SK-N-MC (cell line): ENCODE measurements around the gene STIL.
"Not testable (repeated sequence)": the region's sequence is repeated elsewhere in the genome, so short reads cannot be mapped to it uniquely, and the experiment has no call there.

ENCODE experiments used
- DNase-seq: peaks from one replicate; pipeline ENCODE4 v3.0.0-alpha.2; 2011; ENCODE audit warnings: low read depth, low spot score
- H3K27ac ChIP-seq: fragments of 200-600 bp; sonication (generic); 2 replicates; pipeline ENCODE4 v1.5.1; 2016; ENCODE audit warnings: mixed run types
- H3K36me3 ChIP-seq: fragments of 200-600 bp; sonication (generic); 2 replicates; pipeline ENCODE4 v1.6.1; 2017; ENCODE audit warnings: antibody characterized with exemption, low read length, mixed read lengths; ENCODE audit not compliant: insufficient read depth
- H3K4me3 ChIP-seq: fragments of 200-600 bp; sonication (generic); 2 replicates; pipeline ENCODE4 v1.5.1; 2016
- H3K9ac ChIP-seq: fragments of 200-600 bp; sonication (generic); 2 replicates; pipeline ENCODE4 v1.8.0; 2017; ENCODE audit warnings: mixed run types, mixed read lengths; ENCODE audit not compliant: insufficient read length
- H3K9me3 ChIP-seq: fragments of 200-600 bp; sonication (generic); 2 replicates; pipeline ENCODE4 v1.6.1; 2017; ENCODE audit warnings: low read depth, mild to moderate bottlenecking, antibody characterized with exemption, low read length, moderate library complexity, mixed read lengths
- EZH2 ChIP-seq: fragments of 200-600 bp; sonication (generic); IDR thresholded peaks from one replicate; pipeline ENCODE4 v1.6.1; 2017; ENCODE audit warnings: antibody characterized with exemption
- FOXP2 ChIP-seq: optimal IDR thresholded peaks from 2 replicates; pipeline ENCODE3; 2011; ENCODE audit warnings: mild to moderate bottlenecking, moderate library complexity; ENCODE audit not compliant: insufficient read depth; ENCODE audit errors: extremely low read length, control extremely low read depth
- POLR2AphosphoS5 ChIP-seq: IDR thresholded peaks from 2 replicates; pipeline ENCODE4 v1.6.1; 2012; ENCODE audit warnings: mild to moderate bottlenecking, low read depth, low read length, borderline replicate concordance

The STIL gene

DNA sequence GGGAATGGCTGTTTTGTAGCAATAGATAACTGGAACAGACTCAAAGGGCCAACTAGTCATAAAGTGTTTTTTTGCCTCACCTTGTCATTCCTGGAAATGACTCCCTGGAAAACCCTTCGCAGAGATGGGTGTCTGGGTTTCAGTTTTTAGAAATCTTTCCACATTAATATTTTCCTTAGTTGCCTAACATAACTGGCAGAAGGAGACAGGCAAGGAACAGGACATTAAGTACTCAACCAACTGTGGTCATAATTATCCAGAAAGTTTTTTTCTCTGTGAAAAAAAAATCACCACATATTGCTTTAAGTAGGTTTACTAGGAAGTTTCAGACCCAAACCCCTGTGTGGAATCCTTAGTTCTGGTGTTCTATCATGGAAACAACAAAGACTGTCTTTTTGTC, 16.3 kb upstream of the STIL start:
- DNase-seq, result no peak
- no peaks in the 10 kb centered on the region for H3K9me3 ChIP-seq
- H3K9ac ChIP-seq, result no peak overlapping the region
- H3K27ac ChIP-seq, result no peak overlapping the region
- TF ChIP-seq FOXP2, result no peak
- TF ChIP-seq POLR2AphosphoS5, result no peak
- no peak for TF ChIP-seq EZH2
- no peaks in the 10 kb centered on the region for H3K36me3 ChIP-seq
- H3K4me3 ChIP-seq, result no peak overlapping the region

- Histone ChIP-seq H3K36me3 (no peaks in the 10 kb centered on the region), H3K4me3 (no peak overlapping the region), H3K9me3 (no peaks in the 10 kb centered on the region), H3K9ac (no peak overlapping the region), H3K27ac (no peak overlapping the region)
- TF ChIP-seq EZH2 (no peak), POLR2AphosphoS5 (no peak)
- no peak for DNase-seq
Measured at GRCh38 chr1:47328992-47329391, 15.0 kb upstream of the STIL start.

GRCh38 chr1:47326271-47326670, 12.3 kb upstream of the STIL start:
- TF ChIP-seq POLR2AphosphoS5 (no peak), EZH2 (no peak), FOXP2 (no peak)
- DNase-seq, result no peak
- Histone ChIP-seq H3K27ac (no peak overlapping the region), H3K4me3 (no peak overlapping the region), H3K9ac (no peak overlapping the region), H3K36me3 (no peaks in the 10 kb centered on the region), H3K9me3 (no peaks in the 10 kb centered on the region)

DNA sequence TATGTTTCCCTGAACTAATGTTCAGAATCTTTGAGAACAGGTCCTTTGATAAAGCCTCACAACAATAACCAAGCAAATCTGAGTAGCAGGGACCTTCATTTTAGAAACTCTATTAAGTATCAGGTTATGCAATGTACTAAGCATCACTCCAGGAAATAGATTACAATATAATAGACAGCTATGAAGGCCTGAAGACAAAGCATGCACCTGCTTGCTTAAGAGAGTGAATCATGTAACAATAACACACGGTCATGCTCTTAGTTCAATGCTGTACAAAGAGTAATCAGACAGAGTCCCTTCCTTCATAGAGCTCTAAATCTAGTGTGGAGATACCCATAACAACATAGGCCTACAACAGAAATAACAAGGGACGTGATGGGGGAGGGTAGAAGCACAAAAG, 11.6 kb upstream of the STIL start:
- Histone ChIP-seq H3K36me3 (no peaks in the 10 kb centered on the region), H3K4me3 (no peak overlapping the region), H3K9me3 (no peaks in the 10 kb centered on the region), H3K9ac (no peak overlapping the region), H3K27ac (no peak overlapping the region)
- no peak for TF ChIP-seq EZH2
- no peak for TF ChIP-seq POLR2AphosphoS5
- TF ChIP-seq FOXP2, result no peak
- no peak for DNase-seq

GRCh38 chr1:47324682-47325081, 10.7 kb upstream of the STIL start:
- no peak for DNase-seq
- TF ChIP-seq FOXP2 (no peak), POLR2AphosphoS5 (no peak), EZH2 (no peak)
- Histone ChIP-seq H3K36me3 (no peaks in the 10 kb centered on the region), H3K9ac (no peak overlapping the region), H3K4me3 (no peak overlapping the region), H3K27ac (no peak overlapping the region), H3K9me3 (no peaks in the 10 kb centered on the region)

DNA sequence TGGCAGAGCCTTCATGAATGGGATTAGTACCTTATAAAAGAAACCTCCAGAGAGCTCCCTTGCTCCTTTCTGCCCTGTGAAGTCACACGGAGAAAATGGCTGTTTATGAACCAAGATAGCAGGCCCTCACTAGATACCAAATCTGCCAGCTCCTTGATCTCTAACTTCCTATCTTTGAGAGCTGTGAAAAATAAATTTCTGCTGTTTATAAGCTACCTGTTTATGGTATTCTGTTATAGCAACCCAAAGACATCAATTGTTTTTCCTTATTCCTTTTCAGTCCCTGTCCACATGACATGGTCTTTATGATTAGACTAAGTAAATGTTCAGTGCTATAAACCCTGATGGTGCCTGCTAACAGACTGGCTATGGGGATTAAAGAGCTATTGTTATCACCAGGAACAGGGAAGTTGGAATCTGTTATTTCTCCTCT, 9.7 kb upstream of the STIL start:
- no peak for DNase-seq
- Histone ChIP-seq H3K36me3 (no peaks in the 10 kb centered on the region), H3K27ac (0 out of 2 replicates have a peak overlapping the region, but pooled peaks have one; percentile 1), H3K9ac (no peak overlapping the region), H3K4me3 (no peak overlapping the region), H3K9me3 (no peaks in the 10 kb centered on the region)
- TF ChIP-seq FOXP2, result no peak
- TF ChIP-seq EZH2, result no peak
- no peak for TF ChIP-seq POLR2AphosphoS5

DNA sequence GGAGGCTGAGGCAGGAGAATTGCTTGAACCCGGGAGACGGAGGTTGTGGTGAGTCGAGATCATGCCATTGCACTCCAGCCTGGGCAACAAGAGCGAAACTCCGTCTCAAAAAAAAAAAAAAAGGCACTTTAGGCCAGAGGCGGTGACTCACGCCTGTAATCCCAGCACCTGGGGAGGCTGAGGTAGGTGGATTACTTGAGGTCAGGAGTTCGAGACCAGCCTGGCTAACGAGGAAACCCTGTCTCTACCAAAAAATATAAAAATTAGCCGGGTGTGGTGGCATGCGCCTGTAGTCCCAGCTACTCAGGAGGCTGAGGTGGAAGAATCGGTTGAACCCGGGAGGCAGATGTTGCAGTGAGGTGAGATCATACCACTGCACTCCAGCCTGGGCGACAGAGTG, 6.0 kb upstream of the STIL start:
- H3K4me3 ChIP-seq, H3K9ac ChIP-seq, DNase-seq, H3K27ac ChIP-seq, H3K9me3 ChIP-seq, H3K36me3 ChIP-seq: not testable (repeated sequence)

DNA sequence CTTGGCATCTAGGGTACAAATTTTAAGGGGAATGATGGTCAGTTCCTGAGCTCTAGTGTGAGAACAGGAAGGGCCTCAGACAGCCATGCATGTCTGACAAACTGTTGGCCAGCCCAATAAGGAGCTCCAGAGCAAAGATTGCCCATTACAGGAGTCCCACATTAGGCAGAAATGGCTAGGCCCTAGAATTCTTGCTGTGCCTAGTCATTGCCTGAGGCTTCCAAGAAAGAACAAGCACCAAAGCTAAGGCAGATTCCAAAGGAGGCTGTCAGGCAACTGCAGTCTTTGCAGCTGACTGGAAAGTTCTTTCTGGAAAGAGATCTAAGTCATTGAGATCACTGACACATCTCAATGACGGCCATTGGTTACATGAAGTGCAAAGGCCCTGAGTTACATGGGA, 3.9 kb upstream of the STIL start:
- DNase-seq, result no peak
- H3K9me3 ChIP-seq, result no peaks in the 10 kb centered on the region
- H3K27ac ChIP-seq, result 0 out of 2 replicates have a peak overlapping the region, but pooled peaks have one; percentile 31
- H3K36me3 ChIP-seq, result no peaks in the 10 kb centered on the region
- TF ChIP-seq FOXP2, result no peak
- no peak for TF ChIP-seq EZH2
- TF ChIP-seq POLR2AphosphoS5, result no peak
- H3K4me3 ChIP-seq, result no peak overlapping the region
- no peak overlapping the region for H3K9ac ChIP-seq

DNA sequence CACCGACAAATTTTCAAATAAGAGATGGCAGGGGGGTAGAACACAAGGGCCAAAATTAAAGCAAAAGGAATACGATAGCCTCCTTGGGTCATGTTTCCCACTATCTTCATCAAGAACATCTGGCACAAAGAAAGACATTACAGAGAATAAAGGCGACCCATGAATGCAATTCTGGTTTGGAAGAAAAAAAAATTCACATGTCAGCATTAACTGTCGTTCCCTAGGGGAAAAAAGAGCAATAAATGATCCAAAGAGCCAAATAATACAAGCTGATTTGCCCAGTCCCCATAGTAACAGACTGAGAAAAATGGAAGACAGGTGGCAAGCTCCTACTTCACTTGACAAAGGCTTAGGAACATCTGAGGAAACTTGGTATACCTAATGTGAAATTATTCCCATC, 4.5 kb downstream of the STIL start:
- H3K9me3 ChIP-seq, result no peaks in the 10 kb centered on the region
- no peak for TF ChIP-seq EZH2
- TF ChIP-seq POLR2AphosphoS5, result no peak
- no peak for TF ChIP-seq FOXP2
- peak overlapping the region; percentile 93 for H3K27ac ChIP-seq
- H3K9ac ChIP-seq, result no peak overlapping the region
- H3K4me3 ChIP-seq, result peak overlapping the region; percentile 34
- DNase-seq, result no peak
- peaks cover 37% of the 10 kb centered on the region for H3K36me3 ChIP-seq

DNA sequence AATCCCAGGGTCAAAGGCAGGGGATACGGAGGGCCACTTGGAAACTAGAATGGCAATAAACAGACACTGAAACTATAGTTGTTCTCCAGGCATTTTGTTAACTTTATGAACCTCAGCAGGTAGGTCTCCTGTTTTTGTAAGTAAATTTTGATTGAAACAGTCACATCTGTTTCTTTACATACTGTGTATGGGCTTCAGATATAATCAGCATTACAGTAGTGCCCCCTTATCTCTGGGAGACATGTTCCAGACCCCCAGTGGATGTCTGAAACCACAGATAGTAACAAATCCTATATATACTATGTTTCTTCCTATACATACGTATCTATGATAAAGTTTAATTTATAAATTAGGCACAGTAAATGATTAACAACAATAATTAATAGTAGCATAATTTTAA, 11.5 kb downstream of the STIL start:
- peaks cover 75% of the 10 kb centered on the region for H3K36me3 ChIP-seq
- TF ChIP-seq POLR2AphosphoS5 (no peak), EZH2 (no peak), FOXP2 (no peak)
- H3K9ac ChIP-seq, result no peak overlapping the region
- H3K9me3 ChIP-seq, result no peaks in the 10 kb centered on the region
- H3K4me3 ChIP-seq, result no peak overlapping the region
- no peak overlapping the region for H3K27ac ChIP-seq
- DNase-seq, result no peak
